Uterus (tissue), 4 donors: Measurements from ENCODE around the gene ADARB2. TPM values are rescaled to one million over a fixed set of nuclear protein-coding genes. Genes with fewer than 3 reads are reported as not detected.

Experiments used
- DNase-seq, 2 donors: peaks; one replicate each; pipeline ENCODE4 v3.0.0-alpha.2; 2019 to 2020
- H3K27ac ChIP-seq, 2 donors: fragments of 200-600 bp; sonication (generic); 1 replicate in 1 of 2; 2 replicates in 1 of 2; pipeline ENCODE4 v1.5.1; 2016 to 2018
- H3K27me3 ChIP-seq, 2 donors: fragments of 200-600 bp; sonication (generic); one replicate each; pipeline ENCODE4 v1.5.1; 2018 to 2019; ENCODE audit warnings: control low read depth in 1 of 2
- H3K36me3 ChIP-seq, 2 donors: fragments of 200-600 bp; sonication (generic); one replicate each; pipeline ENCODE4 v1.5.1; 2019; ENCODE audit warnings: control low read depth in 1 of 2
- H3K4me1 ChIP-seq, 2 donors: fragments of 200-600 bp; sonication (generic); one replicate each; pipeline ENCODE4 v1.5.1; 2018 to 2019; ENCODE audit warnings: control low read depth in 1 of 2
- H3K4me3 ChIP-seq, 2 donors: fragments of 200-600 bp; sonication (generic); 1 replicate in 1 of 2; 2 replicates in 1 of 2; pipeline ENCODE4 v1.5.1; 2018 to 2019; ENCODE audit warnings: mild to moderate bottlenecking in 1 of 2
- H3K9me3 ChIP-seq, 2 donors: fragments of 200-600 bp; sonication (generic); one replicate each; pipeline ENCODE4 v1.5.1; 2019; ENCODE audit warnings: control low read depth in 1 of 2
- CTCF ChIP-seq, 4 experiments: fragments of 200-600 bp in 2 of 4; fragments of 450-650 bp in 2 of 4; sonication (generic) in 2 of 4; IDR thresholded peaks; one replicate each; pipeline ENCODE4 v1.5.1; 2016 to 2019; ENCODE audit warnings: antibody characterized with exemption in 4 of 4, mild to moderate bottlenecking in 2 of 4, moderate library complexity in 1 of 4
- POLR2A ChIP-seq, 2 donors: fragments of 450-650 bp; IDR thresholded peaks; one replicate each; pipeline ENCODE4 v1.6.1; 2016; ENCODE audit warnings: antibody characterized with exemption in 2 of 2, mild to moderate bottlenecking in 1 of 2, moderate library complexity in 1 of 2
- intact Hi-C: fragments of 100-400 bp; cut with DNase I; formaldehyde crosslinking; loops from one replicate; pipeline ENCODE4 v1.15.1; 2023; ENCODE audit warnings: low total_unique reads
- total RNA-seq, 4 donors: library from RNA; depleted of rRNA in 3 of 4; stranded (reverse); fragments of >200 nt in 3 of 4; gene quantifications; one replicate each; pipeline versions ENCODE4 v1.1.0 to v1.2.4, GENCODE V29; 2014 to 2023
- donor health status: DM: yes; HTN: yes; CAD: no.

ADARB2 gene
- total RNA-seq, 4 donors from 2014 or later = 0.76 to 2.6 (median 2.0) TPM; not detected in 1

- Histone ChIP-seq H3K36me3 (no peaks in the 10 kb centered on the region), H3K9me3 (peaks cover 0 to 5% of the 10 kb centered on the region in 2 donors), H3K27me3 (no peaks in the 10 kb centered on the region), H3K4me1 (no peaks in the 10 kb centered on the region), H3K27ac (no peak overlapping the region), H3K4me3 (no peak overlapping the region)
- no peak for DNase-seq
- intact Hi-C loops = no loop called here
- TF ChIP-seq CTCF (IDR thresholded peaks at IDR 0.05) (no peak), POLR2A (IDR thresholded peaks at IDR 0.05) (no peak)
Measured at GRCh38 chr10:1754506-1755153, 17.3 kb upstream of the ADARB2 start.

- Histone ChIP-seq H3K4me1 (no peaks in the 10 kb centered on the region), H3K9me3 (no peaks in the 10 kb centered on the region), H3K4me3 (no peak overlapping the region), H3K27ac (no peak overlapping the region), H3K36me3 (no peaks in the 10 kb centered on the region), H3K27me3 (no peaks in the 10 kb centered on the region)
- no peak for DNase-seq
- TF ChIP-seq POLR2A (IDR thresholded peaks at IDR 0.05) = no peak
- TF ChIP-seq CTCF (IDR thresholded peaks at IDR 0.05) = no peak
- intact Hi-C loops = no loop called here
Measured at GRCh38 chr10:1752153-1752552, 14.8 kb upstream of the ADARB2 start.

GRCh38 chr10:1747590-1748157 lies 10.3 kb upstream of the ADARB2 start:
- no peak for TF ChIP-seq CTCF (IDR thresholded peaks at IDR 0.05)
- no peak for TF ChIP-seq POLR2A (IDR thresholded peaks at IDR 0.05)
- Histone ChIP-seq H3K27me3 (no peaks in the 10 kb centered on the region), H3K9me3 (no peaks in the 10 kb centered on the region), H3K4me1 (no peaks in the 10 kb centered on the region), H3K36me3 (no peaks in the 10 kb centered on the region), H3K27ac (no peak overlapping the region), H3K4me3 (no peak overlapping the region)
- no peak for DNase-seq
- intact Hi-C loops = no loop called here

GRCh38 chr10:1746796-1747195 lies 9.5 kb upstream of the ADARB2 start:
- Histone ChIP-seq H3K27me3 (no peaks in the 10 kb centered on the region), H3K4me1 (no peaks in the 10 kb centered on the region), H3K4me3 (no peak overlapping the region), H3K27ac (no peak overlapping the region), H3K9me3 (no peaks in the 10 kb centered on the region), H3K36me3 (no peaks in the 10 kb centered on the region)
- TF ChIP-seq CTCF (IDR thresholded peaks at IDR 0.05) (no peak), POLR2A (IDR thresholded peaks at IDR 0.05) (no peak)
- intact Hi-C loops = no loop called here
- DNase-seq = no peak

- H3K4me3 ChIP-seq = no peak overlapping the region
- no peaks in the 10 kb centered on the region for H3K36me3 ChIP-seq
- no peak overlapping the region for H3K27ac ChIP-seq
- no peaks in the 10 kb centered on the region for H3K27me3 ChIP-seq
- H3K9me3 ChIP-seq = no peaks in the 10 kb centered on the region
- DNase-seq = no peak
- TF ChIP-seq POLR2A (IDR thresholded peaks at IDR 0.05) = no peak
- no peak for TF ChIP-seq CTCF (IDR thresholded peaks at IDR 0.05)
- no peaks in the 10 kb centered on the region for H3K4me1 ChIP-seq
- intact Hi-C loops = no loop called here
Measured at GRCh38 chr10:1745780-1746456, 8.6 kb upstream of the ADARB2 start.
